ENCODE measurements around the gene CASP8. TPM values are rescaled to one million over a fixed set of nuclear protein-coding genes. Genes with fewer than 3 reads are reported as not detected.

The CASP8 gene
- total and polyA plus RNA-seq, 2 of the 13 experiments (the other 11 are each of a cell fraction or from before 2014, with no cell fraction given) = 25.0 to 52.8 TPM

DNA sequence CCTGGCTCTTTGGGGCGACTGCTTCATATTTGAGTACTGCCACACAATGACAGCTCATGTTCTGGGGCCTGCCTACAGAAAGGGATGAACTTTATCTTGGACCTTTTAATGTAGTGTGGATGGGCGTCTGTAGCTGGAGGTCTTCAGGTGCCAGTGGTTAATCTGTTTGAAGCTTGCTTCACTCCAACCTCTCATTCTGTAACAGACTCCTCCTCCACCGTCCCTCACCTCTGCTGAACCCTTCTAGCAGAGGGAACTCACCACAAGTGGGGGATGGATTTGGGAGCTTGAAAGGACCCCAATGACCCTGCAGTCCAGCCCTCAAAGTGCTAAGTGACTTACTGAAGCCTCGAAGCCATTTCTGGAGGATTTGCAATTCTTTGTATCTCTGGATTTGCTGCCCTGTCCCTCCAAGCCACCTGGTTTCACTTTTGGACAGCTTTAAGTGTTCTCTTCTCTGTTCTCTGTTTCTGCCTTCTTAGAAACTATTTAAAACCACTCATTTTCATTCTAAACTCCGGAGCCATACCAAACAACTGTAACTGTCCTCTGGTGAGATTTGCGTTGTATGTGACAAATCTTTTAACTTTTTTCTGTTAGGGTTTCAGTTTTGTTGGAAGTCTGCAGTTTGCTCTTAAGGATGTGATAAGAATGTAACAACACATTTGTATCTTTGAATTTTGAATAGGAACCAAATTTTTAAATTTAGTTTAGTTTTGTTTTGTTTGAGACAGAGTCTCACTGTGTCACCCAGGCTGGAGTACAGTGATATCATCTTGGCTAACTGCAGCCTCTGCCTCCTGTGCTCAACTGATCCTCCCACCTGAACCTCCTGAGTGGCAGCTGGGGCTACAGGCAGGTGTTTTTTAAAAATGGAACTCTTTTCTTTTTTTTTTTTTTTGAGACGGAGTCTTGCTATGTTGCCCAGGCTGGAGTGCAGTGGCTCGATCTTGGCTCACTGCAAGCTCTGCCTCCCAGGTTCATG is 37.0 kb upstream of the CASP8 start:
- in situ Hi-C loops (cut with HindIII; ENCODE audit: extremely low pct_ligation_motif_present, low pct_unique_long_range_greater_than_20kb) (no loop called here), intact Hi-C loops (cut with micrococcal nuclease; ENCODE audit: unreplicated experiment) (no loop called here)
- Histone ChIP-seq H3K4me3 (replicated peaks in 1 of 3; ENCODE audit: insufficient read depth in 1 of 3, low read depth in 2 of 3, low read length in 3 of 3) (no peak overlapping the region), H3K9ac (ENCODE audit: insufficient read depth, low read depth, low read length) (no peak overlapping the region), H3K27ac (ENCODE audit: extremely low read length, insufficient read depth, low read length) (peak overlapping the region; percentile 17), H3K9me3 (ENCODE audit: low read length) (no peaks in the 10 kb centered on the region), H3K27me3 (ENCODE audit: control insufficient read depth in 1 of 2, insufficient read depth in 2 of 2, low read length in 2 of 2) (no peaks in the 10 kb centered on the region), H4K20me1 (ENCODE audit: insufficient read depth, low read length) (no peaks in the 10 kb centered on the region), H3K4me2 (ENCODE audit: low read depth, low read length) (peak overlapping the region; percentile 2; the same call in 1 of the 2 replicates), H3K36me3 (replicated peaks in 1 of 2; ENCODE audit: control insufficient read depth in 1 of 2, insufficient read depth in 2 of 2, low read length in 2 of 2) (peaks cover 7 to 14% of the 10 kb centered on the region in 2 experiments; a peak in 4 of 5 replicates), H3K4me1 (ENCODE audit: insufficient read depth, low read length) (peaks cover 22% of the 10 kb centered on the region), H3K79me2 (ENCODE audit: insufficient read depth, low read length) (no peaks in the 10 kb centered on the region), H2AFZ (ENCODE audit: low read length) (no peak overlapping the region)
- no TSS peak for BruUV-seq (replicated peaks)
- DNase-seq (ENCODE audit: low spot score) = no peak
- WGBS (ENCODE audit: low lambda C conversion rate) = 71% methylated on average over 8 of the region's 8 CpGs
- peak; percentile 56 for ATAC-seq
- CTCF ChIA-PET (ENCODE audit: low intra/inter-chr PET ratio, low total read pairs) = no interaction called here
- FAIRE-seq = no peak
- POLR2A ChIA-PET = interaction anchor here (1.1 to 2.0 kb wide), 3 partner anchors 9 to 40 kb away, joined by 6 to 8 read pairs (median 7); partner anchors contain the start of gene CASP10
- TF ChIP-seq KLF13 (CRISPR knock-in tag; IDR thresholded peaks at IDR 0.05) = no peak
- no peak for TF ChIP-seq TBL1XR1 (IDR thresholded peaks at IDR 0.05; ENCODE audit: borderline replicate concordance, low read length, partially characterized antibody)
- TF ChIP-seq HHEX (CRISPR knock-in tag; IDR thresholded peaks at IDR 0.05) = no peak
- TF ChIP-seq CBFB (CRISPR knock-in tag; IDR thresholded peaks at IDR 0.05) = no peak
- no peak for TF ChIP-seq ZIK1 (CRISPR knock-in tag; IDR thresholded peaks at IDR 0.05; ENCODE audit: borderline replicate concordance, low read depth)
- TF ChIP-seq, protein P1, sequence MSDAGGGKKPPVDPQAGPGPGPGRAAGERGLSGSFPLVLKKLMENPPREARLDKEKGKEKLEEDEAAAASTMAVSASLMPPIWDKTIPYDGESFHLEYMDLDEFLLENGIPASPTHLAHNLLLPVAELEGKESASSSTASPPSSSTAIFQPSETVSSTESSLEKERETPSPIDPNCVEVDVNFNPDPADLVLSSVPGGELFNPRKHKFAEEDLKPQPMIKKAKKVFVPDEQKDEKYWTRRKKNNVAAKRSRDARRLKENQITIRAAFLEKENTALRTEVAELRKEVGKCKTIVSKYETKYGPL (CRISPR knock-in tag; IDR thresholded peaks at IDR 0.05) = no peak
- TF ChIP-seq ZNF776 (CRISPR knock-in tag; IDR thresholded peaks at IDR 0.05) = no peak
- TF ChIP-seq ZNF441 (CRISPR knock-in tag; IDR thresholded peaks at IDR 0.05; ENCODE audit: borderline replicate concordance) = no peak
- no peak for TF ChIP-seq ZC3H4 (CRISPR knock-in tag; IDR thresholded peaks at IDR 0.05; ENCODE audit: borderline replicate concordance)
- no peak for TF ChIP-seq SOX6 (IDR thresholded peaks at IDR 0.05)
- no peak for TF ChIP-seq SOX6 (CRISPR knock-in tag; IDR thresholded peaks at IDR 0.05)
- TF ChIP-seq, protein P2, sequence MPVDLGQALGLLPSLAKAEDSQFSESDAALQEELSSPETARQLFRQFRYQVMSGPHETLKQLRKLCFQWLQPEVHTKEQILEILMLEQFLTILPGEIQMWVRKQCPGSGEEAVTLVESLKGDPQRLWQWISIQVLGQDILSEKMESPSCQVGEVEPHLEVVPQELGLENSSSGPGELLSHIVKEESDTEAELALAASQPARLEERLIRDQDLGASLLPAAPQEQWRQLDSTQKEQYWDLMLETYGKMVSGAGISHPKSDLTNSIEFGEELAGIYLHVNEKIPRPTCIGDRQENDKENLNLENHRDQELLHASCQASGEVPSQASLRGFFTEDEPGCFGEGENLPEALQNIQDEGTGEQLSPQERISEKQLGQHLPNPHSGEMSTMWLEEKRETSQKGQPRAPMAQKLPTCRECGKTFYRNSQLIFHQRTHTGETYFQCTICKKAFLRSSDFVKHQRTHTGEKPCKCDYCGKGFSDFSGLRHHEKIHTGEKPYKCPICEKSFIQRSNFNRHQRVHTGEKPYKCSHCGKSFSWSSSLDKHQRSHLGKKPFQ (CRISPR knock-in tag; IDR thresholded peaks at IDR 0.05; ENCODE audit: insufficient replicate concordance) = no peak
- TF ChIP-seq ZNF792 (CRISPR knock-in tag; IDR thresholded peaks at IDR 0.05) = no peak
- TF ChIP-seq, protein P3, sequence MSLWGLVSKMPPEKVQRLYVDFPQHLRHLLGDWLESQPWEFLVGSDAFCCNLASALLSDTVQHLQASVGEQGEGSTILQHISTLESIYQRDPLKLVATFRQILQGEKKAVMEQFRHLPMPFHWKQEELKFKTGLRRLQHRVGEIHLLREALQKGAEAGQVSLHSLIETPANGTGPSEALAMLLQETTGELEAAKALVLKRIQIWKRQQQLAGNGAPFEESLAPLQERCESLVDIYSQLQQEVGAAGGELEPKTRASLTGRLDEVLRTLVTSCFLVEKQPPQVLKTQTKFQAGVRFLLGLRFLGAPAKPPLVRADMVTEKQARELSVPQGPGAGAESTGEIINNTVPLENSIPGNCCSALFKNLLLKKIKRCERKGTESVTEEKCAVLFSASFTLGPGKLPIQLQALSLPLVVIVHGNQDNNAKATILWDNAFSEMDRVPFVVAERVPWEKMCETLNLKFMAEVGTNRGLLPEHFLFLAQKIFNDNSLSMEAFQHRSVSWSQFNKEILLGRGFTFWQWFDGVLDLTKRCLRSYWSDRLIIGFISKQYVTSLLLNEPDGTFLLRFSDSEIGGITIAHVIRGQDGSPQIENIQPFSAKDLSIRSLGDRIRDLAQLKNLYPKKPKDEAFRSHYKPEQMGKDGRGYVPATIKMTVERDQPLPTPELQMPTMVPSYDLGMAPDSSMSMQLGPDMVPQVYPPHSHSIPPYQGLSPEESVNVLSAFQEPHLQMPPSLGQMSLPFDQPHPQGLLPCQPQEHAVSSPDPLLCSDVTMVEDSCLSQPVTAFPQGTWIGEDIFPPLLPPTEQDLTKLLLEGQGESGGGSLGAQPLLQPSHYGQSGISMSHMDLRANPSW (CRISPR knock-in tag; IDR thresholded peaks at IDR 0.05; ENCODE audit: borderline replicate concordance) = no peak
- no peak for TF ChIP-seq ZFP41 (CRISPR knock-in tag; IDR thresholded peaks at IDR 0.05; ENCODE audit: borderline replicate concordance)
- TF ChIP-seq MTF1 (CRISPR knock-in tag; IDR thresholded peaks at IDR 0.05) = no peak
- no peak for TF ChIP-seq PHF8 (CRISPR knock-in tag; IDR thresholded peaks at IDR 0.05)
- no peak for TF ChIP-seq SATB2 (CRISPR knock-in tag; IDR thresholded peaks at IDR 0.05)
- no peak for TF ChIP-seq ZNF432 (CRISPR knock-in tag; IDR thresholded peaks at IDR 0.05; ENCODE audit: borderline replicate concordance)

All from HepG2 (cell line).